Measurements from ENCODE around the gene TMCC1. TPM values are rescaled to one million over a fixed set of nuclear protein-coding genes. Genes with fewer than 3 reads are reported as not detected.
A peak's percentile ranks its signal among the peaks of the same experiment; 100 is the strongest.
"Not testable (repeated sequence)": the region's sequence is repeated elsewhere in the genome, so short reads cannot be mapped to it uniquely, and the experiment has no call there.

The TMCC1 gene
- total RNA-seq, 1 donor from 2014 or later: 29.1 TPM

DNA sequence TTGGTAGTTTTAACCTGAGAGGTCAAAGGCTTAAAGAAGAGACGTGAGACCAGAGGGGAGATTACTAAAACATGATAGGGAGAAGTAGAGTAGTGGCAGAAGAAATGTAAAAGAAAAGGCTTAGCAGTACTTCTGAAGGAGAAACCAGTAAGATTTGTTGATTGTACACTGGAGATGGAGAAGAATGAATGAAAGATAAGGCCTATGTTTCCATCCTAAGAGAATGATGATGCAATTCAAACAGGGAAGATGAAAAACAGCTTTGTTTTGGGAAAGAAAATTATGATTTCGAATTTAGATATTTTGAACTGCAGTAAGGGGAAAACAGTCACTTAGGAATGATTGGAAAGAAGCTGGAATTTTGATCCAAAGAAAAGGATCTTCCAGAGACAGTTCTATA is 189.6 kb downstream of the TMCC1 start:
- intact Hi-C loops (cut with DNase I): no loop called here
- DNase-seq (ENCODE audit: missing footprints) (no peak), ATAC-seq (no peak)

DNA sequence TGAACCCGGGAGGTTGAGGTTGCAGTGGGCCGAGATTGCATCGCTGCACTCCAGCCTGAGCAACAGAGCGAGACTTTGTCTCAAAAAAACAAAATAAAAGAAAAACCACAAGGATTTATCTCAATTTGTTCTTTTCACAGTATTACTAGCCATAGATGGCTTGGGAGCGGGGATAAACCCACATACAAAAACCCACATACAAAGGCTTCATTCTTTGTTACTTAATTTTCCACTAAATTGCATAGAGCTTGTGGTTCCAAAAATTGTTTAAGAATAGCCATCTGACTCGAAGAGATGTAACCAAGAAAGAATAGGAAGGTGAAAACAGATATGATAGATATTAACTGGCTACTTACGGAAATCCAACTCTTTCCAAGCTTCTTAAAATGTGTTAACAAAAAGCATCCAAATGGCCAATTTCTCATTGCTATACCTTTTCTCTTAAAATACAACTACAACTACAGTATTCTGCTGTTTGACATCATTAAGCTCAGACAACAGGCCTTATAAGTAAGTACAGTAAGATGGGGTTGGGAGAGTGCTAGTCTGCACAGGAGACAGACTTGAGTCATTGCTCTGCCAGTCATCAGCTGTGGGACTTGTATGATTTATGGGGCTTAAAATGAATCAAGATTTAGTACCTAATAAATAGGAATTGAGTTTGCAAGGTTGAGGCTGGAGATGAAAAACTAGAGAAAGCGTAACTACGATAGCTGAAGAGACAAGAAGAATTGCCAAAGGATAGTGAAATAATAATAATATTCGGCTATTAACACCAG is 190.4 kb downstream of the TMCC1 start:
- ATAC-seq (no peak), DNase-seq (ENCODE audit: missing footprints) (no peak)
- intact Hi-C loops (cut with DNase I): no loop called here

GRCh38 chr3:129701161-129701560 is 192.3 kb downstream of the TMCC1 start:
- intact Hi-C loops (cut with DNase I): no loop called here
- ATAC-seq (no peak), DNase-seq (ENCODE audit: missing footprints) (no peak)

GRCh38 chr3:129699612-129700011 is 193.9 kb downstream of the TMCC1 start:
- DNase-seq (ENCODE audit: missing footprints) (no peak), ATAC-seq (no peak)
- intact Hi-C loops (cut with DNase I): no loop called here

DNA sequence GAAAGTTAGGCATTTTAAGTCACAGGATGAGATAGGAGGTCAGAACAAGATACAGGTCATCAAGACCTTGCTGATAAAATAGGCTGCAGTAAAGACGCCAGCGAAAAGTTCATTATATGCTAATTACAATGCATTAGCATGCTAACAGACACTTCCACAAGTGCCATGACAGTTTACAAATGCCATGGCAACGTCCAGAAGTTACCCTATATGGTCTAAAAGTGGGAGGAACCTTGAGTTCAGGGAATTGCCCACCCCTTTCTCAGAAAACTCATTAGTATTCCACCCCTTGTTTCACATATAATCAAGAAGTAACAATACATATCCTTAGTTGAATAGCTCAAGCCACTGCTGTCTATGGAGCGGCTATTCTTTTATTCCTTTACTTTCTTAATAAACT is 194.3 kb downstream of the TMCC1 start:
- intact Hi-C loops (cut with DNase I): no loop called here
- DNase-seq (ENCODE audit: missing footprints) (no peak), ATAC-seq (no peak)

- intact Hi-C loops (cut with DNase I): no loop called here
- no peak for ATAC-seq
- no peak for DNase-seq (ENCODE audit: missing footprints)
Measured at GRCh38 chr3:129697229-129697969, 196.1 kb downstream of the TMCC1 start.

DNA sequence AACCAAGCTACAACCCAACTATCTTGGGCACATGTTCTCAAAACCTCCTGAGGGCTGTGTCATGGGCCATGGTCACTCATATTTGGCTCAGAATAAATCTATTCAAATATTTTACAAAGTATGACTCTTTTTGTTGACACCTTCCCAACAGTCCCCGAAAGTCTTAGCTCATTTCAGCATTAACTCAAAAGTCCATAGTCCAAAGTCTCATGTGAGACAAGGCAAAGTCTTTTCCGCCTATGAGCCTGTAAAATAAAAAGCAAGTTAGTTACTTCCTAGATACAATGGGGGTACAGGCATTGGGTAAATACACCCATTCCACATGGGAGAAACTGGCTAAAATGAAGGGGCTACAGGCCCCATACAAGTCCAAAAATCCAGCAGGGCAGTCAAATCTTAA is 197.1 kb downstream of the TMCC1 start:
- DNase-seq (ENCODE audit: missing footprints); ATAC-seq; intact Hi-C loops (cut with DNase I): not testable (repeated sequence)

GRCh38 chr3:129695230-129695629 is 198.3 kb downstream of the TMCC1 start:
- DNase-seq (ENCODE audit: missing footprints): no peak
- no peak for ATAC-seq
- intact Hi-C loops (cut with DNase I): no loop called here

DNA sequence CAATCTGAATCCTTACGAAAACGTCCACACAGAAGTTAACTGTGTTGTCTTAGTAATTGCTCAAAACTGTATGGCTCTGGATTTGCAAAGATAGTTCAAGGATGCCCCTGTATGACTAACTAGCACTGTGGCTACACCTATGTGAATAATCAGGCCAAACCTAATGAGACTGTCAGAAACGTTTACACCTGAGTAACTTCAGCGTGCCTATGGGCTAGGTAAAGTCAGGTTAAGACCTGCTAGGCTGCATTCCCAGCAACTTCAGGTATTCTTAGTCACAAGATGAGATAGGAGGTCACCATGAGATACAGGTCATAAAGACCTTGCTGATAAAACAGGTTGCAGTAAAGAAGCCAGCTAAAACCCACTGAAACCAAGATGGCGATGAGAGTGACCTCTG is 199.3 kb downstream of the TMCC1 start:
- intact Hi-C loops (cut with DNase I): no loop called here

DNA sequence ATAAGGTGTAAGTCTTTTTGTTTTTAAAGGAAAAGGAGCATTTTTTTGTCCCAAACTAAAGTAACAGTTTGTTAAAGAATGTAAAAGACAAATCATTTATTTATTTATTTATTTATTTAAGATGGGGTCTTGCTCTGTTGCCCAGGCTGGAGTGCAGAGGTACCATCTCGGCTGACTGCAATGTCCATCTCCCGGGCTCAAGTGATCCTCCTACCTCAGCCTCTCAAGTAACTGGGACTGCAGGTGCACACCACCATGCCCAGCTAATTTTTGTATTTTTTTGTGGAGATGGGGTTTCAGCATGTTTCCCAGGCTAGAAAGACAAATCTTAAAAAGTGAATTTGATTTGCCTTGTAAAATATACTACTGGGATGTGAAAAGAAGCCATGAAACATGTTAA is 200.8 kb downstream of the TMCC1 start:
- intact Hi-C loops (cut with DNase I): no loop called here
- ATAC-seq: no peak
- no peak for DNase-seq (ENCODE audit: missing footprints)

More for the DNA sequence above, 199.3 kb downstream of the TMCC1 start:
- ATAC-seq (no peak), DNase-seq (ENCODE audit: missing footprints) (no peak)

DNA sequence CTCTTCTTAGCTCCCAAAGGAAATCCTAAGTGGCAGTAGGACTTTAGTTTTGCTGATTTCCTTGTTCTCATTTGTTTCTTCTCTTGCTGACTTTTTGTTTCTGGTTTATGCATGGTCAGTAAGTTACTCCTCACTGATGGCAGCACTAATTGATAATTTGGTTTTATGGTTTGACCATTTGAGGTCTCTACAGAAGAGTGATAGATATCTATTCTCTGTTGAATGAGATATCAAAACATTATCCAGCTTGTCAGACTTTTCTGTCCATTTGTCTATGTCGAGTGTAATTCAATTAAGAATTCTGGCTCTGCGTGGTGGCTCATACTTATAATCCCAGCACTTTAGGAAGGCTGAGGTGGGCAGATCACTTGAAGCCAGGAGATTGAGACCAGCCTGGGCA is 202.5 kb downstream of the TMCC1 start:
- ATAC-seq (no peak), DNase-seq (ENCODE audit: missing footprints) (no peak)
- intact Hi-C loops (cut with DNase I): no loop called here

DNA sequence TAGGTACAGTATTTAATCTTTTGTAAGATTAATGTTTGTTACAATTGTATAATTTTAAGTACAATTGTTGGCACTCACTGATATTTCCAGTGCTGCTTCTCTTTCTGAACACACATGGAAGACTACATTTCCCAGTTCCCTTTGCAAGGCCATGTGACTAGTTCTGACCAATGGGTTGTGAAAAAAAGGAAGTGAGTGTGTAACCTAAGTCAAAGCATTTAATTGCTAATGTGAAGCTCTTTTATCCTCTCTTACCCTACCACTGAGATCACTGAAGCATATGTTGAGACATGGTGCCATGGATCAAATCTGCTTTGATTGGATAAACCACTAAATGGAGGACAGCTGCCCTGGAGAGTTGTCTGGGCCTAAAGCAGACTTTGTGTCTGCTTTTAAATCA is 203.1 kb downstream of the TMCC1 start:
- DNase-seq (ENCODE audit: missing footprints): no peak
- peak; percentile 45 for ATAC-seq

GRCh38 chr3:129689036-129689435 is 204.5 kb downstream of the TMCC1 start:
- intact Hi-C loops (cut with DNase I): loop anchor here (5.0 kb wide), 1 partner anchor 37 kb away; no protein-coding TSS in a partner anchor
- no peak for ATAC-seq
- no peak for DNase-seq (ENCODE audit: missing footprints)

More for the DNA sequence above, 203.1 kb downstream of the TMCC1 start:
- intact Hi-C loops (cut with DNase I): no loop called here

GRCh38 chr3:129688271-129688895 is 205.1 kb downstream of the TMCC1 start:
- DNase-seq (ENCODE audit: missing footprints): peak; percentile 89
- peak; percentile 84 for ATAC-seq
- intact Hi-C loops (cut with DNase I): loop anchor here (5.0 kb wide), 1 partner anchor 36 kb away; no protein-coding TSS in a partner anchor

- ATAC-seq (peak; percentile 35), DNase-seq (ENCODE audit: missing footprints) (no peak)
- intact Hi-C loops (cut with DNase I): loop anchor here (5.0 kb wide), 1 partner anchor 35 kb away; no protein-coding TSS in a partner anchor
Measured at GRCh38 chr3:129687586-129688125, 205.9 kb downstream of the TMCC1 start.

DNA sequence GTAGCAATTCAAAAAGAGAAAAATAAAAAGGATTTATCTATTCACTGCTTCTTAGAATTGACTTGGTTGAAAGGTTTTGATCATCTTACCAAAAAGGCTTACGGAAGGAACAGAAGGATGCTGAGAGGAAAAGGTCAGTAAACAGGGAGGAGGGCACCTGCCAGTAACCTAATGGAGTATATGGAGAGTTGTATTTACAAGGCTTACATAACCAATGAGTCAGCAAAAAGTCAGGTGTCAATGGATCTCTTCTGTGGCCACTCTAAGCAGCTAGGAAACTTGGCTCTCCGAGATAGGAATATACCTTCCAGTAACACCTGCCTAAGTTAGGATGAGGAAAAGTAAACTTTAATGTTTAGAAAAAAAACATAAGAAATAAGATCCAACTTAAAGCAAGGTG is 206.6 kb downstream of the TMCC1 start:
- ATAC-seq: no peak
- intact Hi-C loops (cut with DNase I): loop anchor here (5.0 kb wide), 1 partner anchor 35 kb away; no protein-coding TSS in a partner anchor
- DNase-seq (ENCODE audit: missing footprints): no peak

GRCh38 chr3:129684270-129684669 is 209.2 kb downstream of the TMCC1 start:
- intact Hi-C loops (cut with DNase I): no loop called here

DNA sequence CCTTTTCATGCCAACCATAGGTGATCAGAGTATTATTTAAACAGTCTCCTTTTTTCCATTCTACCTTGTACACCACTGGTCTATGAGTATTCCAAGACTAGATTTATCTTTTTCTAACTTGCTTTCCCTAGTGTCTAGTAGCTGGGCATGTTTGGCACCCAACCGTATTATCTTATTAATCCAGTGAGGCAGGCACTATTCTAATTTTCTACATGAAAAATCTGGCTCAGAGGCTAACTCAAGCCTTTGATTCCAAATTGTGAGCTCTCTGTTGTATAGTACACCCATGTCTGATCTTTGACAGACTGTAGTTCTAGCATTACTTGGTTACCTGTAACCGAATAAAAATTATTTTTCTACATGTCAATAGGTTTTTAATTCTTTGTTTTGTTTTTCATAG is 210.3 kb downstream of the TMCC1 start:
- ATAC-seq: no peak
- intact Hi-C loops (cut with DNase I): no loop called here
- no peak for DNase-seq (ENCODE audit: missing footprints)

More at GRCh38 chr3:129684270-129684669, 209.2 kb downstream of the TMCC1 start:
- DNase-seq (ENCODE audit: missing footprints) (no peak), ATAC-seq (no peak)

GRCh38 chr3:129676985-129677384 is 216.5 kb downstream of the TMCC1 start:
- ATAC-seq: no peak

More at GRCh38 chr3:129676985-129677384, 216.5 kb downstream of the TMCC1 start:
- intact Hi-C loops (cut with DNase I): no loop called here
- DNase-seq (ENCODE audit: missing footprints): no peak
